ENCODE measurements around the gene CS.

CS gene

DNA sequence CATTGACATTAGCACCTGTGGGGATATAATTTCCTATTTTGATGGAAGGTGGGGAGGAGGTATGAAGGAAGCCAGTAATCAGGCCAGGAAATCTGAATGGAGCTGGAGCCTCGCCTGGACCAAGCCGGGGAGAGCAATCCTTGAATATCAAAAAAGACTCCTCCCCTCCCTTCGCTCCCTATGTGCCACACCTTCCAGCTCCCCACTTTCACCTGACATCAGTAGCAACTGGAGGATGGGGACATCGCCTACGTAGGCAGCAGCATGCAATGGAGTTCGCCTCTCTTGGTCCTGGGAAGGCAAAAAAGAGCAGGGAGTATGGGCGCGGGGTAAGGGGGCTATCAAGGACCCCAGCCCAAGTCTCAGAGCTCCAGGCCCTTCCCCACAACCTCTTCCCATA, 43.1 kb downstream of the CS start:
- Histone ChIP-seq H3K36me3 (ENCODE audit: insufficient read depth) (peaks cover 7% of the 10 kb centered on the region; the same call in 1 of the 2 replicates), H3K4me3 (IDR thresholded peaks at IDR 0.05; ENCODE audit: insufficient read depth, low read depth, low read length) (peak overlapping the region; percentile 75), H2AFZ (ENCODE audit: low read depth) (peak overlapping the region; percentile 100; the same call in 1 of the 2 replicates), H3K9ac (no peak overlapping the region; the same call in 1 of the 2 replicates), H3K27me3 (ENCODE audit: insufficient read depth, low read depth) (no peaks in the 10 kb centered on the region), H3K79me2 (ENCODE audit: insufficient read depth, low read depth) (peaks cover 14% of the 10 kb centered on the region), H3K27ac (no peak overlapping the region), H3K4me2 (peak overlapping the region; percentile 61), H3K4me1 (ENCODE audit: low read depth, poor library complexity, severe bottlenecking) (peaks cover 12% of the 10 kb centered on the region), H4K20me1 (ENCODE audit: insufficient read depth) (no peaks in the 10 kb centered on the region)
- TF ChIP-seq CTCF (conservative IDR thresholded peaks at IDR 0.05; ENCODE audit: low read depth, low read length) = no peak

DNA sequence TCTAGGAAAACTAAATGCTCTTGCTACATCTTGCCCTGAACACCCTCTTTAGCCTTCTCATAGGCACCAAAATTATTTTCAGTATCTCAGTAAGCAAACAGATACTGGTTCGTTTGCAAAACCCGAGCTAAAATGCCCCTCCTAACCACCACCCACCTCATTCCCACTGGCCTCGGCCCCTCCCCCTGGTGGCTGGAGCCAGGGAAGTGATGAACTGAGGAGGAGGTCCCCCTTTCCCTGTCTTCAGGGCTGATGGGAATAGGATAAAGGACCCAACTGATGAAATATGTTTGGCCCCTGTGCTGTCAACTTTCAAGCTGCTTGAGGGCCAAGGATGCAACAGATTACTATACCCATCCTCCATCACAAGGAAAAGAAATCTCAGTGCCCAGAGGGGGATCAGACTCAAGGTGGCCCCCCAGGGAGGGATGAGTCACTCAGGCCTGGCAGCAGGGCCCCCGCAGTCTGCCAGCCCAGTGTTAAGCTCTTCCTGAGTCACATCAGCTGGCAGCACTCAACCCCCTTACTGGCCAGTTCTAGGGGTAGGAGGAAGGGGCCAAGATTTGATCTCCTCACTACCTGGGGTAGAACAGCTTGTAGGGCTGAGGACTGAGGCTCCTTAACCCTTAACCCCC, 43.7 kb downstream of the CS start:
- Histone ChIP-seq H3K4me3 (IDR thresholded peaks at IDR 0.05; ENCODE audit: insufficient read depth, low read depth, low read length) (no peak overlapping the region), H3K4me2 (peak overlapping the region; percentile 61; the same call in 1 of the 2 replicates), H3K27ac (no peak overlapping the region), H3K79me2 (ENCODE audit: insufficient read depth, low read depth) (peaks cover 14% of the 10 kb centered on the region), H4K20me1 (ENCODE audit: insufficient read depth) (no peaks in the 10 kb centered on the region), H2AFZ (ENCODE audit: low read depth) (no peak overlapping the region), H3K9ac (no peak overlapping the region), H3K4me1 (ENCODE audit: low read depth, poor library complexity, severe bottlenecking) (peaks cover 12% of the 10 kb centered on the region), H3K27me3 (ENCODE audit: insufficient read depth, low read depth) (no peaks in the 10 kb centered on the region), H3K36me3 (ENCODE audit: insufficient read depth) (peaks cover 7% of the 10 kb centered on the region; the same call in 1 of the 2 replicates)
- 0 out of 2 replicates have a peak, but pooled peaks have one; percentile 16 for TF ChIP-seq CTCF (conservative IDR thresholded peaks at IDR 0.05; ENCODE audit: low read depth, low read length)

- H3K4me3 ChIP-seq (IDR thresholded peaks at IDR 0.05; ENCODE audit: insufficient read depth, low read depth, low read length) = no peak overlapping the region
- H2AFZ ChIP-seq (ENCODE audit: low read depth) = no peak overlapping the region
- no peaks in the 10 kb centered on the region for H4K20me1 ChIP-seq (ENCODE audit: insufficient read depth)
- peaks cover 12% of the 10 kb centered on the region for H3K4me1 ChIP-seq (ENCODE audit: low read depth, poor library complexity, severe bottlenecking)
- no peak overlapping the region for H3K9ac ChIP-seq
- H3K36me3 ChIP-seq (ENCODE audit: insufficient read depth) = peaks cover 7% of the 10 kb centered on the region; the same call in 1 of the 2 replicates
- no peaks in the 10 kb centered on the region for H3K27me3 ChIP-seq (ENCODE audit: insufficient read depth, low read depth)
- no peak for TF ChIP-seq CTCF (conservative IDR thresholded peaks at IDR 0.05; ENCODE audit: low read depth, low read length)
- H3K79me2 ChIP-seq (ENCODE audit: insufficient read depth, low read depth) = peaks cover 14% of the 10 kb centered on the region
- no peak overlapping the region for H3K27ac ChIP-seq
- no peak overlapping the region for H3K4me2 ChIP-seq
Observed at GRCh38 chr12:56255671-56256070, 44.5 kb downstream of the CS start.

DNA sequence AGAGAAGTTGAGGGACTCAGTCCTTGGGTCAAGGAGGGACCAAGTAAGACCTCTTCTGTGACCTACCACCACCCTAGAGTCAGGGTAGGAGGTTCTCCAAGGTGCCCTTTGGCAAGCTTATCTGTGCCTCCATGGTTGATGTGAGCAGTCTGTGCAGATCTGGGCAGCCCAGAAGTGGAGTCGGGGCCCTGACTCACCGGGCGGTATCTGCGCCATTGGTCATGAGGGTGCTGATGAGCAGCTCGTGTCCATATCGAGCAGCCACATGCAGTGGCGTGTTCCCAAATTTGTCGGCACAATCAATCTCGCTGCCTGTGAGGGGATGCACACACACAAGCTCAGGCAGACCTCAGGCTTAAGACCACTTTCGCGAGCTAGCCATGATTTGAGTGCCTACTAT, 47.0 kb downstream of the CS start:
- H3K27me3 ChIP-seq (ENCODE audit: insufficient read depth, low read depth) = no peaks in the 10 kb centered on the region
- H3K27ac ChIP-seq = no peak overlapping the region
- H4K20me1 ChIP-seq (ENCODE audit: insufficient read depth) = no peaks in the 10 kb centered on the region
- H3K9ac ChIP-seq = no peak overlapping the region
- peaks cover 6% of the 10 kb centered on the region for H3K4me1 ChIP-seq (ENCODE audit: low read depth, poor library complexity, severe bottlenecking)
- no peak for TF ChIP-seq CTCF (conservative IDR thresholded peaks at IDR 0.05; ENCODE audit: low read depth, low read length)
- no peak overlapping the region for H3K4me2 ChIP-seq
- no peak overlapping the region for H3K4me3 ChIP-seq (IDR thresholded peaks at IDR 0.05; ENCODE audit: insufficient read depth, low read depth, low read length)
- H2AFZ ChIP-seq (ENCODE audit: low read depth) = no peak overlapping the region
- peaks cover 14% of the 10 kb centered on the region for H3K79me2 ChIP-seq (ENCODE audit: insufficient read depth, low read depth)
- peaks cover 7% of the 10 kb centered on the region; the same call in 1 of the 2 replicates for H3K36me3 ChIP-seq (ENCODE audit: insufficient read depth)

Measured in KMS-11 (cell line).